Panc1 (cell line): Measurements from ENCODE around the gene CORIN. TPM values are rescaled to one million over a fixed set of nuclear protein-coding genes. Genes with fewer than 3 reads are reported as not detected.

Experiments used
- ATAC-seq: fragments of 200-7000 bp; cut with Tn5 transposase; 2 replicates; pipeline ENCODE4 v1.9.1; 2020; ENCODE audit warnings: mild to moderate bottlenecking, moderate library complexity
- BruUV-seq: library from RNA; stranded (reverse); fragments of 400-500 nt; replicated peaks from 2 replicates; lab custom pipeline; 2021; lab: Mats Ljungman, UMichigan
- CTCF ChIA-PET: fragments of 300-600 bp; sonication (Branson Sonifier 250); formaldehyde crosslinking; loops from one replicate; lab custom pipeline; 2022; ENCODE audit warnings: antibody characterized with exemption; lab: Charles Lee
- POLR2A ChIA-PET: fragments of 300-600 bp; sonication (Branson Sonifier 250); formaldehyde crosslinking; loops from one replicate; lab custom pipeline; 2022; ENCODE audit warnings: antibody characterized with exemption; lab: Charles Lee
- DNase-seq: peaks from one replicate; pipeline ENCODE4 v3.0.0-alpha.2; 2010; ENCODE audit warnings: low read depth, low spot score
- H3K27ac ChIP-seq: 2 replicates; pipeline ENCODE4 v1.5.1; 2011; ENCODE audit warnings: mild to moderate bottlenecking, low read length, inconsistent platforms
- H3K27me3 ChIP-seq: fragments of 200-500 bp; sonication (Bioruptor generic); 2 replicates; pipeline ENCODE4 v1.6.0; 2014; ENCODE audit warnings: low read length, inconsistent platforms; ENCODE audit not compliant: control insufficient read depth, insufficient read depth
- H3K36me3 ChIP-seq: fragments of 200-500 bp; sonication (Bioruptor generic); 2 replicates; pipeline ENCODE4 v1.5.1; 2014; ENCODE audit warnings: inconsistent platforms, mild to moderate bottlenecking, low read length, moderate library complexity; ENCODE audit not compliant: control insufficient read depth, insufficient read depth
- H3K4me1 ChIP-seq: 2 replicates; pipeline ENCODE4 v1.5.1; 2011; ENCODE audit warnings: inconsistent platforms, mild to moderate bottlenecking, low read length, moderate library complexity; ENCODE audit not compliant: control insufficient read depth, insufficient read depth
- H3K4me3 ChIP-seq, 2 experiments: 2 replicates each; pipeline ENCODE4 v1.5.1; 2011 to 2012; ENCODE audit warnings: low read depth in 2 of 2, low read length in 2 of 2, mild to moderate bottlenecking in 2 of 2, inconsistent platforms in 1 of 2, moderate library complexity in 1 of 2
- H3K9me3 ChIP-seq: fragments of 200-500 bp; sonication (Bioruptor generic); 2 replicates; pipeline ENCODE4 v1.5.1; 2014; ENCODE audit warnings: low read depth, mild to moderate bottlenecking, inconsistent platforms, low read length, moderate library complexity; ENCODE audit not compliant: control insufficient read depth, insufficient read depth
- POLR2AphosphoS5 ChIP-seq: IDR thresholded peaks from 2 replicates; pipeline ENCODE4 v1.6.1; 2012; ENCODE audit warnings: mild to moderate bottlenecking, low read depth, low read length, moderate library complexity
- SIN3A ChIP-seq: IDR thresholded peaks from 2 replicates; pipeline ENCODE4 v1.6.1; 2012; ENCODE audit warnings: low read depth, mild to moderate bottlenecking, low read length, moderate library complexity, borderline replicate concordance; ENCODE audit not compliant: insufficient read depth
- TCF7L2 ChIP-seq: IDR thresholded peaks from 2 replicates; pipeline ENCODE4 v1.6.1; 2011; ENCODE audit warnings: mild to moderate bottlenecking, low read depth, low read length, inconsistent platforms
- in situ Hi-C: cut with HindIII; loops from 2 replicates; pipeline ENCODE4 v1.10.0; 2016; ENCODE audit warnings: low sequenced_read_pairs, low pct_unique_long_range_greater_than_20kb
- intact Hi-C: fragments of 100-400 bp; cut with micrococcal nuclease; formaldehyde crosslinking; loops from one replicate; pipeline ENCODE4 v1.10.0; 2022; ENCODE audit not compliant: unreplicated experiment
- total RNA-seq: library from RNA; stranded (reverse); gene quantifications from one replicate; pipeline ENCODE4 v1.2.1, GENCODE V29; 2021; ENCODE audit not compliant: unreplicated experiment
- TF ChIP-seq, protein P1 (sequence below): fragments of 450-650 bp; IDR thresholded peaks from 2 replicates; pipeline ENCODE4 v1.5.1; 2017; ENCODE audit warnings: mild to moderate bottlenecking
- TF ChIP-seq, protein P2 (sequence below), 2 experiments: IDR thresholded peaks; 2 replicates each; pipeline ENCODE4 v1.6.1; 2011 to 2012; ENCODE audit warnings: low read depth in 2 of 2, control low read depth in 1 of 2, low read length in 1 of 2, mild to moderate bottlenecking in 1 of 2, moderate library complexity in 1 of 2; ENCODE audit not compliant: insufficient read depth in 1 of 2

The CORIN gene
- total RNA-seq, 1 experiment from 2014 or later: not detected

DNA sequence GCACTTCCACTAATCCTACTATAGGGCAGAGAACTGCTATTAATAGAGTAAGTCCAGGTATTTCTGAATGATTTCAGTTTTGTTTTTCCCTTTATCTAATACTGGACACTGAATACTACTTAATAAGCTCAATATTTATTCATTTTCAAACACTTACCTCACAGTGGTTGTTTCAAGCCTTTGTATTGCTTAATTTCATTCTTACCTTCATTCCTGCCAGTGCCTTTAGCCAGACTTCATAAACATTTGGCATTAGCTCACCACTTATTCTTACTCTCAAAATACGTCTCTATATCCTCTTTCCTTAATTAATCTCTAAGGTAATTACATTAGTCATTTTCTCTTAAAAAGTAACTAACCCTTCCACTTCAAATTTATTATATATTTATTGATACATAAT lies 18.8 kb upstream of the CORIN start:
- no peak for ATAC-seq
- Histone ChIP-seq H3K4me3 (no peak overlapping the region), H3K27ac (no peak overlapping the region), H3K27me3 (no peaks in the 10 kb centered on the region), H3K36me3 (no peaks in the 10 kb centered on the region; the same call in 1 of the 2 replicates), H3K9me3 (no peaks in the 10 kb centered on the region), H3K4me1 (no peaks in the 10 kb centered on the region)
- CTCF ChIA-PET: no interaction called here
- in situ Hi-C loops (no loop called here), intact Hi-C loops (no loop called here)
- DNase-seq: no peak
- BruUV-seq: no TSS peak
- TF ChIP-seq TCF7L2 (no peak), POLR2AphosphoS5 (no peak), SIN3A (no peak)
- TF ChIP-seq, protein P1, sequence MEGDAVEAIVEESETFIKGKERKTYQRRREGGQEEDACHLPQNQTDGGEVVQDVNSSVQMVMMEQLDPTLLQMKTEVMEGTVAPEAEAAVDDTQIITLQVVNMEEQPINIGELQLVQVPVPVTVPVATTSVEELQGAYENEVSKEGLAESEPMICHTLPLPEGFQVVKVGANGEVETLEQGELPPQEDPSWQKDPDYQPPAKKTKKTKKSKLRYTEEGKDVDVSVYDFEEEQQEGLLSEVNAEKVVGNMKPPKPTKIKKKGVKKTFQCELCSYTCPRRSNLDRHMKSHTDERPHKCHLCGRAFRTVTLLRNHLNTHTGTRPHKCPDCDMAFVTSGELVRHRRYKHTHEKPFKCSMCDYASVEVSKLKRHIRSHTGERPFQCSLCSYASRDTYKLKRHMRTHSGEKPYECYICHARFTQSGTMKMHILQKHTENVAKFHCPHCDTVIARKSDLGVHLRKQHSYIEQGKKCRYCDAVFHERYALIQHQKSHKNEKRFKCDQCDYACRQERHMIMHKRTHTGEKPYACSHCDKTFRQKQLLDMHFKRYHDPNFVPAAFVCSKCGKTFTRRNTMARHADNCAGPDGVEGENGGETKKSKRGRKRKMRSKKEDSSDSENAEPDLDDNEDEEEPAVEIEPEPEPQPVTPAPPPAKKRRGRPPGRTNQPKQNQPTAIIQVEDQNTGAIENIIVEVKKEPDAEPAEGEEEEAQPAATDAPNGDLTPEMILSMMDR: no peak
- TF ChIP-seq, protein P2, sequence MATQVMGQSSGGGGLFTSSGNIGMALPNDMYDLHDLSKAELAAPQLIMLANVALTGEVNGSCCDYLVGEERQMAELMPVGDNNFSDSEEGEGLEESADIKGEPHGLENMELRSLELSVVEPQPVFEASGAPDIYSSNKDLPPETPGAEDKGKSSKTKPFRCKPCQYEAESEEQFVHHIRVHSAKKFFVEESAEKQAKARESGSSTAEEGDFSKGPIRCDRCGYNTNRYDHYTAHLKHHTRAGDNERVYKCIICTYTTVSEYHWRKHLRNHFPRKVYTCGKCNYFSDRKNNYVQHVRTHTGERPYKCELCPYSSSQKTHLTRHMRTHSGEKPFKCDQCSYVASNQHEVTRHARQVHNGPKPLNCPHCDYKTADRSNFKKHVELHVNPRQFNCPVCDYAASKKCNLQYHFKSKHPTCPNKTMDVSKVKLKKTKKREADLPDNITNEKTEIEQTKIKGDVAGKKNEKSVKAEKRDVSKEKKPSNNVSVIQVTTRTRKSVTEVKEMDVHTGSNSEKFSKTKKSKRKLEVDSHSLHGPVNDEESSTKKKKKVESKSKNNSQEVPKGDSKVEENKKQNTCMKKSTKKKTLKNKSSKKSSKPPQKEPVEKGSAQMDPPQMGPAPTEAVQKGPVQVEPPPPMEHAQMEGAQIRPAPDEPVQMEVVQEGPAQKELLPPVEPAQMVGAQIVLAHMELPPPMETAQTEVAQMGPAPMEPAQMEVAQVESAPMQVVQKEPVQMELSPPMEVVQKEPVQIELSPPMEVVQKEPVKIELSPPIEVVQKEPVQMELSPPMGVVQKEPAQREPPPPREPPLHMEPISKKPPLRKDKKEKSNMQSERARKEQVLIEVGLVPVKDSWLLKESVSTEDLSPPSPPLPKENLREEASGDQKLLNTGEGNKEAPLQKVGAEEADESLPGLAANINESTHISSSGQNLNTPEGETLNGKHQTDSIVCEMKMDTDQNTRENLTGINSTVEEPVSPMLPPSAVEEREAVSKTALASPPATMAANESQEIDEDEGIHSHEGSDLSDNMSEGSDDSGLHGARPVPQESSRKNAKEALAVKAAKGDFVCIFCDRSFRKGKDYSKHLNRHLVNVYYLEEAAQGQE (IDR thresholded peaks at IDR 0.05; ENCODE audit: insufficient read depth in 1 of 2, low read depth in 2 of 2, low read length in 1 of 2): no peak
- POLR2A ChIA-PET: interaction anchor here (0.6 kb wide), 1 partner anchor 21 kb away, joined by 3 read pairs; no protein-coding TSS in a partner anchor

DNA sequence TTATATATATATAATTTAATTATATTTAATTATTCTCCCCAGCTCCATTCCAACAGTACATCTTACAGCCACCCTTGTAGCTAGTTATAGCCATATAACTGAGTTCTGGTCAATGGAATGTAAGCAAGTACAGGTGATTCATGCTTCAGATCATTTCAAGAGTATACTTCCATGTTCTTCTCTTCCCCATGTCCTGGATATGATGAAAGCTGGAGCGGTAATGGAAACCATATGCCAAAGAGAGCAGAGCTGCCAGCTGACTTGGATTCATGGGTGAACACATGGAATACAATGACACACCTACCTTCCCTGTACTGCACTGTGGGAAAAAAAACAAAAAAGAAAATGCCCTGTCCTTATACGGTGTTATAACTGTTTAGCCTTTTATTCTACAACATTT lies 17.5 kb upstream of the CORIN start:
- CTCF ChIA-PET: no interaction called here
- ATAC-seq: no peak
- DNase-seq: no peak
- Histone ChIP-seq H3K36me3 (no peaks in the 10 kb centered on the region; the same call in 1 of the 2 replicates), H3K4me1 (no peaks in the 10 kb centered on the region), H3K9me3 (no peaks in the 10 kb centered on the region), H3K27me3 (no peaks in the 10 kb centered on the region), H3K27ac (no peak overlapping the region), H3K4me3 (no peak overlapping the region)
- in situ Hi-C loops: no loop called here
- POLR2A ChIA-PET: no interaction called here
- no peak for TF ChIP-seq POLR2AphosphoS5
- TF ChIP-seq TCF7L2: no peak
- TF ChIP-seq, protein P1: no peak
- TF ChIP-seq, protein P2 (IDR thresholded peaks at IDR 0.05; ENCODE audit: insufficient read depth in 1 of 2, low read depth in 2 of 2, low read length in 1 of 2): no peak
- TF ChIP-seq SIN3A: no peak
- BruUV-seq: no TSS peak
- intact Hi-C loops: no loop called here
